Caco-2 (cell line): ENCODE results near the gene MAP3K7. TPM values are rescaled to one million over a fixed set of nuclear protein-coding genes. Genes with fewer than 3 reads are reported as not detected.

Experiments used
- BruUV-seq: library from RNA; stranded (reverse); fragments of 400-500 nt; replicated peaks from 2 replicates; lab custom pipeline; 2021; lab: Mats Ljungman, UMichigan
- CTCF ChIA-PET: fragments of 300-600 bp; sonication (Branson Sonifier 250); formaldehyde crosslinking; loops from one replicate; lab custom pipeline; 2022; ENCODE audit warnings: antibody characterized with exemption; lab: Charles Lee
- POLR2A ChIA-PET: fragments of 300-600 bp; sonication (Branson Sonifier 250); formaldehyde crosslinking; loops from one replicate; lab custom pipeline; 2022; ENCODE audit warnings: antibody characterized with exemption; lab: Charles Lee
- DNase-seq, 2 experiments: peaks; one replicate each; pipeline versions ENCODE4 v3.0.0 to v3.0.0-alpha.2; 2020 to 2022
- H3K27me3 ChIP-seq: replicated peaks from 2 replicates; pipeline ENCODE4 v1.6.0; 2011; ENCODE audit warnings: low read length; ENCODE audit not compliant: control insufficient read depth, insufficient read depth
- H3K36me3 ChIP-seq: 2 replicates; pipeline ENCODE4 v1.5.1; 2011; ENCODE audit warnings: low read length; ENCODE audit not compliant: control insufficient read depth, insufficient read depth
- H3K4me1 ChIP-seq: fragments of 250-450 bp; sonication (Bioruptor Pico); 2 replicates; pipeline ENCODE4 v1.5.1; 2020; ENCODE audit warnings: mild to moderate bottlenecking
- H3K4me3 ChIP-seq: 2 replicates; pipeline ENCODE4 v1.5.1; 2011; ENCODE audit warnings: low read depth, mild to moderate bottlenecking, control low read depth, low read length
- H3K9me3 ChIP-seq: fragments of 250-450 bp; sonication (Bioruptor Pico); 2 replicates; pipeline ENCODE4 v1.5.1; 2020; ENCODE audit warnings: mild to moderate bottlenecking, moderate library complexity
- H3K27ac Mint-ChIP-seq: one replicate; pipeline ENCODE4 v1.8.0; 2022; ENCODE audit warnings: mixed read lengths; ENCODE audit not compliant: unreplicated experiment
- H3K27me3 Mint-ChIP-seq: one replicate; pipeline ENCODE4 v1.8.0; 2022; ENCODE audit warnings: mixed read lengths; ENCODE audit not compliant: insufficient read depth, unreplicated experiment
- H3K36me3 Mint-ChIP-seq: one replicate; pipeline ENCODE4 v1.8.0; 2022; ENCODE audit warnings: mild to moderate bottlenecking, mixed read lengths; ENCODE audit not compliant: insufficient read depth, unreplicated experiment
- H3K4me1 Mint-ChIP-seq: one replicate; pipeline ENCODE4 v1.8.0; 2022; ENCODE audit warnings: low read depth, mixed read lengths; ENCODE audit not compliant: unreplicated experiment
- H3K4me3 Mint-ChIP-seq: one replicate; pipeline ENCODE4 v1.8.0; 2022; ENCODE audit warnings: mild to moderate bottlenecking, moderate library complexity, mixed read lengths; ENCODE audit not compliant: unreplicated experiment
- H3K9me3 Mint-ChIP-seq: one replicate; pipeline ENCODE4 v1.8.0; 2022; ENCODE audit warnings: mixed read lengths; ENCODE audit not compliant: unreplicated experiment
- intact Hi-C: fragments of 100-400 bp; cut with micrococcal nuclease; formaldehyde crosslinking; loops from one replicate; pipeline ENCODE4 v1.10.0; 2022; ENCODE audit not compliant: unreplicated experiment
- total RNA-seq: library from RNA; stranded (reverse); gene quantifications from 2 replicates; pipeline ENCODE4 v1.2.3, GENCODE V29; 2022
- TF ChIP-seq, protein P1 (sequence below), 2 experiments: fragments of 200-600 bp in 1 of 2; IDR thresholded peaks; 1 replicate in 1 of 2; 2 replicates in 1 of 2; pipeline versions ENCODE4 v1.5.1 to v1.8.0; 2011 to 2022; ENCODE audit warnings: antibody characterized with exemption in 1 of 2, control low read depth in 1 of 2, inconsistent platforms in 1 of 2, low read depth in 1 of 2, low read length in 1 of 2, mild to moderate bottlenecking in 1 of 2, moderate library complexity in 1 of 2; ENCODE audit not compliant: insufficient read depth in 1 of 2, severe bottlenecking in 1 of 2, unreplicated experiment in 1 of 2

The MAP3K7 gene
- total RNA-seq, 1 experiment from 2014 or later = 27.7 TPM

- no peaks in the 10 kb centered on the region for H3K27me3 ChIP-seq
- 0 out of 2 replicates have a peak, but pooled peaks cover 8% of the 10 kb centered on the region for H3K4me1 ChIP-seq
- Mint-ChIP-seq H3K27me3 (no peaks in the 10 kb centered on the region), H3K4me1 (no peaks in the 10 kb centered on the region), H3K27ac (no peak overlapping the region), H3K4me3 (no peak overlapping the region), H3K36me3 (no peaks in the 10 kb centered on the region), H3K9me3 (no peaks in the 10 kb centered on the region)
- BruUV-seq = no TSS peak
- intact Hi-C loops = no loop called here
- ChIA-PET CTCF (no interaction called here), POLR2A (no interaction called here)
- no peak overlapping the region for H3K4me3 ChIP-seq
- no peaks in the 10 kb centered on the region for H3K9me3 ChIP-seq
- H3K36me3 ChIP-seq = no peaks in the 10 kb centered on the region
- TF ChIP-seq, protein P1, sequence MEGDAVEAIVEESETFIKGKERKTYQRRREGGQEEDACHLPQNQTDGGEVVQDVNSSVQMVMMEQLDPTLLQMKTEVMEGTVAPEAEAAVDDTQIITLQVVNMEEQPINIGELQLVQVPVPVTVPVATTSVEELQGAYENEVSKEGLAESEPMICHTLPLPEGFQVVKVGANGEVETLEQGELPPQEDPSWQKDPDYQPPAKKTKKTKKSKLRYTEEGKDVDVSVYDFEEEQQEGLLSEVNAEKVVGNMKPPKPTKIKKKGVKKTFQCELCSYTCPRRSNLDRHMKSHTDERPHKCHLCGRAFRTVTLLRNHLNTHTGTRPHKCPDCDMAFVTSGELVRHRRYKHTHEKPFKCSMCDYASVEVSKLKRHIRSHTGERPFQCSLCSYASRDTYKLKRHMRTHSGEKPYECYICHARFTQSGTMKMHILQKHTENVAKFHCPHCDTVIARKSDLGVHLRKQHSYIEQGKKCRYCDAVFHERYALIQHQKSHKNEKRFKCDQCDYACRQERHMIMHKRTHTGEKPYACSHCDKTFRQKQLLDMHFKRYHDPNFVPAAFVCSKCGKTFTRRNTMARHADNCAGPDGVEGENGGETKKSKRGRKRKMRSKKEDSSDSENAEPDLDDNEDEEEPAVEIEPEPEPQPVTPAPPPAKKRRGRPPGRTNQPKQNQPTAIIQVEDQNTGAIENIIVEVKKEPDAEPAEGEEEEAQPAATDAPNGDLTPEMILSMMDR (IDR thresholded peaks at IDR 0.05; ENCODE audit: insufficient read depth in 1 of 2, low read depth in 1 of 2, low read length in 1 of 2, severe bottlenecking in 1 of 2, unreplicated experiment in 1 of 2) = no peak
- no peak for DNase-seq
Measured at GRCh38 chr6:90581146-90581545, 5.7 kb downstream of the MAP3K7 start.

GRCh38 chr6:90578894-90579549, 7.8 kb downstream of the MAP3K7 start:
- Histone ChIP-seq H3K9me3 (no peaks in the 10 kb centered on the region), H3K27me3 (no peaks in the 10 kb centered on the region), H3K4me3 (no peak overlapping the region), H3K36me3 (no peaks in the 10 kb centered on the region), H3K4me1 (no peaks in the 10 kb centered on the region; the same call in 1 of the 2 replicates)
- CTCF ChIA-PET = no interaction called here
- Mint-ChIP-seq H3K4me1 (no peaks in the 10 kb centered on the region), H3K27ac (no peak overlapping the region), H3K36me3 (no peaks in the 10 kb centered on the region), H3K9me3 (no peaks in the 10 kb centered on the region), H3K4me3 (no peak overlapping the region), H3K27me3 (no peaks in the 10 kb centered on the region)
- intact Hi-C loops = no loop called here
- POLR2A ChIA-PET = no interaction called here
- TF ChIP-seq, protein P1 (IDR thresholded peaks at IDR 0.05; ENCODE audit: insufficient read depth in 1 of 2, low read depth in 1 of 2, low read length in 1 of 2, severe bottlenecking in 1 of 2, unreplicated experiment in 1 of 2) = no peak
- no TSS peak for BruUV-seq
- no peak for DNase-seq

- intact Hi-C loops = loop anchor here (2.0 kb wide), 1 partner anchor 78 kb away; no protein-coding TSS in a partner anchor
- no peaks in the 10 kb centered on the region for H3K36me3 Mint-ChIP-seq
Measured at GRCh38 chr6:90575267-90575666, 11.6 kb downstream of the MAP3K7 start.

More at GRCh38 chr6:90575267-90575666, 11.6 kb downstream of the MAP3K7 start:
- Mint-ChIP-seq H3K27ac (no peak overlapping the region), H3K9me3 (no peaks in the 10 kb centered on the region), H3K27me3 (no peaks in the 10 kb centered on the region), H3K4me3 (no peak overlapping the region), H3K4me1 (no peaks in the 10 kb centered on the region)
- Histone ChIP-seq H3K4me3 (no peak overlapping the region), H3K36me3 (no peaks in the 10 kb centered on the region), H3K27me3 (no peaks in the 10 kb centered on the region), H3K9me3 (no peaks in the 10 kb centered on the region), H3K4me1 (no peaks in the 10 kb centered on the region; the same call in 1 of the 2 replicates)
- TF ChIP-seq, protein P1 (IDR thresholded peaks at IDR 0.05; ENCODE audit: insufficient read depth in 1 of 2, low read depth in 1 of 2, low read length in 1 of 2, severe bottlenecking in 1 of 2, unreplicated experiment in 1 of 2) = no peak
- POLR2A ChIA-PET = no interaction called here
- CTCF ChIA-PET = no interaction called here
- no TSS peak for BruUV-seq
- no peak for DNase-seq
